Activated CD8-positive, alpha-beta memory T cell treated with anti-CD3 and anti-CD28 coated beads, Interleukin-2, amount 50 U/mL, for 48 hours (primary cell): ENCODE data around the gene FOLR1.
A peak's percentile ranks its signal among the peaks of the same experiment; 100 is the strongest.

Experiments
- DNase-seq: peaks from one replicate; pipeline ENCODE4 v3.0.0-alpha.2; 2020

Gene FOLR1

DNA sequence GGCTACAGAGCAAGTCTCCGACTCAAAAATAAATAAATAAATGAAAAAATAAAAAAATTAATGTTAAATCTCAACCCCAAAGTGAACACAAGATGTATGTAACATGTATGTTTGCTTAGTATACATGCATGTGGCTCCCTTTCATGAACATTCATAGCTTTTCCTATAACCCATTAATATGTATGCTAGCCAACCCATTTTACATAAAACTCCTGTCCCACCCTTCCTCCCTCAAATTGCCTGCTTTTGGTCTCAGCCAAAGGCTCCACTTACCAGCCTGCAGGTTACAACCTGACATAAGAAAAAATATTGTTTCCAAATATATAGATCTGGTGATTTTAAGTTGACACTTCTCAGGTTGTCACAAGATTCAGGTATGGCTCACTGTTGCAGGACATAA lies 3.7 kb upstream of the FOLR1 start:
- DNase-seq: no peak

DNA sequence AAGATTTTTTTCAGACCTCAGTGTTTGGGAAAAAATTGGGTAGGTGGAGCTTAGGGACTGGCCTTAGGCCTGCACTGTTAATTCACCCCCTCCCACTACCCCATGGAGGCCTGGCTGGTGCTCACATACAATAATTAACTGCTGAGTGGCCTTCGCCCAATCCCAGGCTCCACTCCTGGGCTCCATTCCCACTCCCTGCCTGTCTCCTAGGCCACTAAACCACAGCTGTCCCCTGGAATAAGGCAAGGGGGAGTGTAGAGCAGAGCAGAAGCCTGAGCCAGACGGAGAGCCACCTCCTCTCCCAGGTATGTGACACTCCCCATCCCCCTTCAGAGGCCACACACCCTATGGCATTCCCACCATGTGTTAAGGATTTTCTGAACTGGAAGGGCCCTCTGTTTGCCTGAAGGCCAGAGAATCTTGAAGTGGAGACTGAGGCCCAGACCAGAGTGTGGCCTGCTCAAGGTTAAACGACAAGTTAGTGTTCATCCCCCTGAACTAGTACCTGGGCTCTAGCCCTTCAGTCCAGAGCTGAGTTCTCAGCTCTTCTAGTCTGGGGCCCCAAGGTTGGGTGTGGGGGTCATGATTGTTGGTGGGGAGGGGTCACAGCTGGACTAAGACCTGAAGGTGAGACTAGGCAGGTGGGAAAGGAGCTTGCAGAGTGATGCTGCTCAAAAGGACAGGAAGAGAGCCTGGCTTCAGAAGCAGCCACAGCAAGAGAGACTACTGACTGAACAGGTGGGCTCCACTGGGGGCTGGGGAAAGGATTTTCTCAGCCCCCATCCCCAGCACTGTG lies 2.3 kb upstream of the FOLR1 start:
- no peak for DNase-seq

DNA sequence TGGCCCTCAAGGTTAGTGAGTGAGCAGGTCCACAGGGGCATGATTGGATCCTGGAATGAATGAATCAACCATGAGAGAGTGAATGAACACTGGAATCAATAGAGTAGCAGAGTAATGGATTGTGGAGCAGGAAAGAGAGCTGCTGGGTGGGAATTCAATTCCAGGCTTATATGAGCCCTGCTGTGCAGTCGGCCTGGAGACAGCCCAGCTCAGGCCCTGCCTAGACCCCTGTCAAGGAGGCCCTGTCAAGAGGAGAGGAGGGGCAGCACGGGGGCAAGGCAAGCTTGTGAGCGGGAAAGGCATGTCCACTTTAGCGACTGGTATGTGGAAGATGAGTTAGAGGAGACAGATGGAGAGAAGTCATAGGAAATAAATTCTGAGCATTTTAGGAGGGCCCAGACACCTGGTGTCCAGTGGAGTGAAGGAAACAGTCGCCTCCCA lies 1.3 kb upstream of the FOLR1 start:
- DNase-seq: no peak

DNA sequence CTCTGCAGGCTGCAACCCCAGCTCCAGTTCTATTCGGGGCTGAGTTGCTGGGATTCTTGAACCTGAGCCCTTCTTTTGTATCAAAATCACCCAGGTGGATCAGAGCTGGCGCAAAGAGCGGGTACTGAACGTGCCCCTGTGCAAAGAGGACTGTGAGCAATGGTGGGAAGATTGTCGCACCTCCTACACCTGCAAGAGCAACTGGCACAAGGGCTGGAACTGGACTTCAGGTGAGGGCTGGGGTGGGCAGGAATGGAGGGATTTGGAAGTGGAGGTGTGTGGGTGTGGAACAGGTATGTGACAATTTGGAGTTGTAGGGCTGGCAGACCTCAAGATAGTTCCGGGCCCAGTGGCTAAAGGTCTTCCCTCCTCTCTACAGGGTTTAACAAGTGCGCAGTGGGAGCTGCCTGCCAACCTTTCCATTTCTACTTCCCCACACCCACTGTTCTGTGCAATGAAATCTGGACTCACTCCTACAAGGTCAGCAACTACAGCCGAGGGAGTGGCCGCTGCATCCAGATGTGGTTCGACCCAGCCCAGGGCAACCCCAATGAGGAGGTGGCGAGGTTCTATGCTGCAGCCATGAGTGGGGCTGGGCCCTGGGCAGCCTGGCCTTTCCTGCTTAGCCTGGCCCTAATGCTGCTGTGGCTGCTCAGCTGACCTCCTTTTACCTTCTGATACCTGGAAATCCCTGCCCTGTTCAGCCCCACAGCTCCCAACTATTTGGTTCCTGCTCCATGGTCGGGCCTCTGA lies 3.8 kb downstream of the FOLR1 start:
- peak; percentile 32 for DNase-seq

DNA sequence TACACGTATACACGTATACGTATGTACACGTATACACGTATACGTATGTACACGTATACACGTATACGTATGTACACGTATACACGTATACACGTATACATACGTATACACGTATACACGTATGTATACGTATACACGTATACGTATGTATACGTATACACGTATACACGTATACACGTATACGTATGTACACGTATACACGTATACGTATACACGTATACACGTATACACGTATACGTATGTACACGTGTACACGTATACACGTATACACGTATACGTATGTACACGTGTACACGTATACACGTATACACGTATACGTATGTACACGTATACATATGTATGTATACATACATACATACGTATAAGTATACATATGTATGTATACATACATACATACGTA lies 9.5 kb downstream of the FOLR1 start:
- DNase-seq: peak; percentile 22

DNA sequence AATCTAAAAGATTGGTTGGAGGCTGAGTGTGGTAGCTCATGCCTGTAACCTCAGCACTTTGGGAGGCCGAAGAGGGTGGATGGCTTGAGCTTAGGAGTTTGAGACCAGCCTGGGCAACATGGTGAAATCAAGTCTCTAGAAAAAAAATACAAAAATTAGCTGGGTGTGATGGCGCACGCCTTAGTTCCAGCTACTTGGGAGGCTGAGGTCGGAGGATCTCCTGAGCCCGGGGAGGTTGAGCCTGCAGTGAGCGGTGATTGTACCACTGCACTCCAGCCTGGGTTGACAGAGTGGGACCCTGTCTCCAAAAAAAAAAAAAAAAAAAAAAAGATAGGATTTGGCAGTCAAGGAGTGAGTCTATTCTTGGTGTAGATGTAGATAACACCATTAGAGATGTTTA lies 10.6 kb downstream of the FOLR1 start:
- DNase-seq: peak; percentile 12

DNA sequence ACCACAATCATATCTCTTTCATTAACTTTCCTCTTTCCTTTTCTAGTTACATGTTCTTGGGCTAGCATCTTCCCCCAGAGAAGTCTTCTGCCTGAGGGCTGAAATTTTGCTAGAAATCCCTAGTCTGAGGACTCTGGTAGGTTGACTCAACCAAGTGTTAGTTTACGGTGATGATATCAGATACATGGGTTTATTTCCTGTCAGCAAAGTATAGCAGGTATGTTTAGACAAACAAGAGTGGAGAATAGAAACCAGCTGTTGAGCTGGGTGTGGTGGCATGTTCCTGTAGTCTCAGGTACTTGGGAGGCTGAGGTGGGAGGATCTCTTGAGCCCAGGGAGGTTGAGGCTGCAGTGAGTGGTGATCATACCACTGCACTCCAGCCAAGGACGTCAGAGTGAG lies 11.2 kb downstream of the FOLR1 start:
- peak; percentile 15 for DNase-seq

DNA sequence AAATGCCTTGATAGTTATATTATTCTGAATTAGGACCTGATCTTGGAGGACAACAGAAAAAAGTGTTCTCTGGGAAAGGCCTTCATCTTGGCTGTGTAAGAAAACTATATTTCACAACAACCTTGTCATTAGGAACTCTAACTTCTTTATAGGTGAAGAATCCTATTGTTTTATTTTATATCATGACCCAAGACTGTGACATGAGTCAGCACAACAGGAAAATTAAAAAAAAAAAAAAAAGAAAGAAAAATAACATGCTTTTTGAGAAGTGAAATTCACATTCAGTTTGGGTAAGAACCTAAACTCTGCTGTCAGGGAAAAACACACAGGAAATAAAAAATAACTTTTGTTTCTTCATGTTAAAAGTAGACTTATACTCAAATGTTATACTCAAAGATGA lies 12.9 kb downstream of the FOLR1 start:
- no peak for DNase-seq

DNA sequence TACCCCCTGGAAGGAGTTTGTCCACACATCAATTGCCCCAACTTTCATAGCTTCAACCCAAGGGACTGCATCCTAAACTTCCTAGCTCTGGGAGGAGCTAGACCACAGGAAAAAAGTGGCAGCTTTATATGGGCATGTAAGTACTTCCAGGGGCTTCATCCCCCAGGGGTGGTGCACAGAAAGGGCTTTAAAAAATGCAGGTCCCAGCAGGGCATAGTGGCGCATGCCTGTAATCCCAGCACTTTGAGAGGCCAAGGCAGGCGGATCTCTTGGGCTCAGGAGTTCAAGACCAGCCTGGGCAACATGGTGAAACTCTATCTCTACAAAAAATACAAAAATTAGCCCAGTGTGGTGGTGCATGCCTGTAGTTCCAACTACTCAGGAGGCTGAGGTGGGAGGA lies 14.9 kb downstream of the FOLR1 start:
- DNase-seq: peak; percentile 26

DNA sequence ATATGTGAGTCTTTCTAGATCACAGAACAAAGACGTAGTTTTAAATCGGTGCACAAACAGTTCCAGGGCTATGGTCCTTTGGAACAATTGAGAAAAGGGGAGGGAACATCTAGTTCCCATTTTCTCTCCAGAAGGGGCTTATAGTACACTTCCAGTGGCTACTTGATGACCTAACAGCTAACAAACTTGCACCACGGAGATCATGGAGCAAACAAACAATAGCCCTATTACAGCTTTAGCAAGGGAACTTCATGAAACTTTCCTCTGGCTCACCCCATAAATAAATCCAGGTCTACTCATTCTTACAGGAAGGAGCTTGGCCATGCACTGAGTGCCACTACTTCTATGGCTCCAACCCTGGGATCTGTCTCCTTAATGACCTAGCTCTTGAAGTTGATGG lies 16.3 kb downstream of the FOLR1 start:
- DNase-seq: peak; percentile 10

DNA sequence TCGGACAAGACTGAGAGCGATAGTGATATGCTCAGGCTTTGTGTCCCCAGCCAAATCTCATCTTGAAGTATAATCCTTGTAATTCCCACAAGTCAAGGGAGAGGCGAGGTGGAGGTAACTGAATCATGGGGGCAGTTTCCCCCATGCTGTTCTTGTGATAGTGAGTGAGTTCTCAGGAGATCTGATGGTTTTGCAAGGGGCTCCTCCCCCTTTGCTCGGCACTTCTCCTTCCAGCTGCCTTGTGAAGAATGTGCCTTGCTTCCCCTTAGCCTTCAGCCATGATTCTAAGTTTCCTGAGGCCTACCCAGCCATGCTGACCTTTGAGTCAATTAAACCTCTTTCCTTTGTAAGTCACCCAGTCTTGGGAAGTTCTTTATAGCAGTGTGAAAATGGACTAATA lies 17.2 kb downstream of the FOLR1 start:
- no peak for DNase-seq

DNA sequence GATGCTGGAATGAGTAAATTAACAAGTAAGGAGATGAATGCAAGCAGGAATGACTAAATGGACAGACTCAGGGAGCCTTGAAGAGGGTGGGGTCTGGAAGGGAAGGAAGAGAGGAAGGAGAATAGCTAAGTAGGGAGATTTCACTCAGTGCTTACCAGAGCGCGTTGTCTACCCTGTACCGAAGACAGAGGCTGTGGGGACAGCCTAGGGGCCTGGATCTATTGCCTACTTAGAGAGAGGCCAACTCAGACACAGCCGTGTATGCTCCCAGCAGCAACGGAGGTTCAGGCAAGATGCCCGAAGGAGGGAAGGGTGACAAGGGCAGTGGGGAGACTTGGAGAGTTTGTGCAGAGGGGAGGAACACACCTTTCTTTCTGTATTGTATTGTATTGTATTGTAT lies 24.7 kb downstream of the FOLR1 start, which contains the start of gene FOLR2:
Gene FOLR2, plus strand, starts transcription at position 157 of the 400 bp plus-strand sequence. CDS start 1,791 bp downstream, outside the sequence.
- peak; percentile 35 for DNase-seq

DNA sequence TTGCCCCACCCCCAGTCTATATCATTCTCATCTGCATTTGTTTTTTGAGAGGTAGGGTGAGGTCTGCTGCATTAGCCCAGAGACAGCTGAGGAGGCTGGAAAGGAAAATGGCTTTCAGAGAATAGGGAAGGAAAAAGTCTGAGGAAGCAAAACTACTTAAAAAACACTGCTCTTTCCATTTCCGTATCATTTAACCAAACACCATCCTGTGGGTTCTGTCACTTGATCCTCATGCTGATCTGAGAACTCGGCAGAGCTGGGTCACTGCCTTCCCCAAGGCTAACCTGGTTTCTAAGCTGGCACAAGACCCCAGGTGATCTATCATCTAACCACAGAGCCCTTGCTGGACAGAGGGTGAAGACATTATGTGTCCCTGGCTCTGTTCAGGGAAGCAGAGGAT lies 25.9 kb downstream of the FOLR1 start:
- peak; percentile 6 for DNase-seq

DNA sequence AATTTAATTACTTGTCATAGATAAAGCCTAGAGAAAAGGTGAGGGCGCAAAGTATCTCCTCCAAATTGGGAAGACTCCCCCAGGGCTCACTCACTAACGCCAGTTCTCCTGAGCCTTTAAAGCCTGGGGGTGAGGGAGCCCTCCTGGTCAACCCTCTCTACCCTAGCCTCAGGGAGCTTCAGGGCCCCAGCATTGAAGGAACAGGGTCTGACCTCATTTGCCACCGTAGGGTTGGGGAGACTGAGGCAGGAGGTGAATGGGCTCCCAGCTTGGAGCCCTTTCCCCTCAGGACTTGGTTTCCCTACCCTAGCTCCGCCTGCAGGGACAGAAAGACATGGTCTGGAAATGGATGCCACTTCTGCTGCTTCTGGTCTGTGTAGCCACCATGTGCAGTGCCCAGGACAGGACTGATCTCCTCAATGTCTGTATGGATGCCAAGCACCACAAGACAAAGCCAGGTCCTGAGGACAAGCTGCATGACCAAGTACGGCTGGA lies 26.4 kb downstream of the FOLR1 start:
- peak; percentile 25 for DNase-seq

DNA sequence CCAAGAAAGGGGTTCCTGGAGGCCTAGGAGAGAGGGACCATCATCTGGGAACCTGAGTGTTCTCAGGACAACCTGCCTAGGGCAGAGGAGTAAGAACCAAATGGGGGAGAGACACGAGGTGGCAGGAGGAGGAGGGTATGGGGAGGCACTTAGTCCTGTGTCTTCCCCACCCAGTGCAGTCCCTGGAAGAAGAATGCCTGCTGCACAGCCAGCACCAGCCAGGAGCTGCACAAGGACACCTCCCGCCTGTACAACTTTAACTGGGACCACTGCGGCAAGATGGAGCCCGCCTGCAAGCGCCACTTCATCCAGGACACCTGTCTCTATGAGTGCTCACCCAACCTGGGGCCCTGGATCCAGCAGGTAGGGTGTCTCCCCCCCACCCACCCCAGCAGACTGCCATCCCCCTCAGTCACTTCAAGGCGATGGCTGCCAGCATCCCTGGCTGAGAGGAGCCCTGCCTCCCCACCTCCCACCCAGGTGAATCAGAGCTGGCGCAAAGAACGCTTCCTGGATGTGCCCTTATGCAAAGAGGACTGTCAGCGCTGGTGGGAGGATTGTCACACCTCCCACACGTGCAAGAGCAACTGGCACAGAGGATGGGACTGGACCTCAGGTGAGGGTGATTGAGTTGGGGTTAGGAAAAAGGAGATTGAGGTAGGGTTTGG lies 28.9 kb downstream of the FOLR1 start:
- DNase-seq: peak; percentile 47

DNA sequence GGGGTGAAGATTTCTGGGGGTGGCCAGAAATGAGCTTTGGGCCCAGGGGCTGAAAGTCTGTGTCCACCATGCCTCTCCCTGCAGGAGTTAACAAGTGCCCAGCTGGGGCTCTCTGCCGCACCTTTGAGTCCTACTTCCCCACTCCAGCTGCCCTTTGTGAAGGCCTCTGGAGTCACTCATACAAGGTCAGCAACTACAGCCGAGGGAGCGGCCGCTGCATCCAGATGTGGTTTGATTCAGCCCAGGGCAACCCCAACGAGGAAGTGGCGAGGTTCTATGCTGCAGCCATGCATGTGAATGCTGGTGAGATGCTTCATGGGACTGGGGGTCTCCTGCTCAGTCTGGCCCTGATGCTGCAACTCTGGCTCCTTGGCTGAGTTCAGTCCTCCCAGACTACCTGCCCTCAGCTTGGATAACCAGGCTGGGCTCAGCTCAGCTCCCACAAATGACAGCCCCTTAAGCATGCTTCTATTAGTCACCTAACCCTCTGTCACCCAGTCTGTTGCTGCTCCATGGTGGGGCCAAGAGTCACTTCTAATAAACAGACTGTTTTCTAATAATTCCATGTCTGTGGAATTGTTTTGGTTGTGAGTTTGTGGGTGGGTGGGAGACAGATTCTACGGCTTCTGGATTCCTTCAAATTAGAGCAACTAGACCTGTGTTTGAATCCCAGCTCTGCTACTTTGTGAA lies 29.6 kb downstream of the FOLR1 start:
- DNase-seq: peak; percentile 52

DNA sequence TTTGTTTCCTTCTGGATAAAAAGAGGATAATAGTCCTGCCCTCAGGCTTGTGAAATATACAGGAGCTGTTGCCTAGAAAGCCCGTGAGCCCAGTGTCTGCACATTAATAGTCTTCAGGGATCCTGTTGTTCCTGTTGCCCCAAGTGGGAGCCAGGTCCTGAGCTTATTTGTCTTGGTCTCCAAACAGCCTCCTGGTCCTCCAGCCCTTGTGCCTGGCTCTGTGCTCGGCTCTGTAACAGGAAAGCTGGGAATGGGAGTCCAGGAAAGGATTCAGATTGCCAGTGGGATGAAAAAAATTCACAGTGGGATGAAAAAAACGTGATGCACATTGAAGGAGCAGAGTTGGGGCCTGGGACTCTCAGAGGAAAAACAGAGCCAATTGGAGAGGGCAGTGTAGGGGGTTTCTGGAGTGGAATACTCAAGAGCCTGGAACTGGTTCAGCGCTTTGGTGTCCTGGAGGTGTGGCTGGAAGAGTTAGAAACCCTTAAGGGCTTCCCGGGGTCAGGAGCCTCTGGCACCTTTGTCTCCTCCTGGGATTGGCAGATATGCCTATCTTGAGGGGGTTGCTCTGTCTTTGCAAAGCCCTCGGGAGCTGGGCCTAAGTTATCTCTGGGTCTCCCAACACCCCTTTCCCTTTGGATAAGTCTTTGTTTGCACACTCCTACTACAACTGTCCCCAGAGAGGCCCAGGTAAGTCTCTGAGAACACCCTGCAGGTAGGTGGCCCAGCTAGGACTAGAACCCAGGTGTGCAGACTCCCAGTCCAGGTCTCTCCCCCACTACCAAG lies 30.4 kb downstream of the FOLR1 start:
- DNase-seq: peak; percentile 49

DNA sequence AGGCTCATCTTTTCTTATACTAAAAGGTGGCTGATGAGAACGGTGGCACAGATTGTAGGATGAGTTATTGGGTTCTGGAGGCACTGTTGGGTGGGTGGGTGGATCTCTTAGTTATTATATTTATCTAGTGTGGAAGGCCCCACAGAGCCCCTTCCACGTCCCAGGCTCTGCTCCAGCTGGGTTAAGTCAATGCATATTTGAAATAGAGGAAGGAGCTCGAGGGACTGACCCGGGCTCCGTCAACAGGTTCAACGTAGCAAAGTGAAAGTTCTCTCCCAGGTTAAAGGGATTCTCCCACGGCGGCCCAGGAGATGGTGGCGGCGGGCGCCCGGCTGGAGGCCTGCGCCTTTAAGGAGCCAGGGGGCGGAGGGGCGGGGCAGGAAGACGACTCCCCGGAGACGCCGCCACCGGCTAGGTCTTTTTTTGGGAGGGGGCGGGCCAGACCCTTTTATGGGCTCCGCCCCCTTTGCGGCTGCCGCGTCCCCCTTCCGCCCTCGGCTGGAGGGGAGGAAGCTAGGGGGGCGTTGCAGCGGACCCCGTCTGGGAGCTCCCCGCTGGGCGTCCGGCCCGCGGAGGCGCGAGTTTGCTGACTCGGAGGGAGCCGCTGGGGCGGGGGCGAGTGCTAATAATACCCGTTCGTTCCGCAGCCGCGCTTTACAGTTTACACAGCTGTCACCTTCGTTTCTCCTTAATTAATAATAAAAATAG lies 31.1 kb downstream of the FOLR1 start:
- DNase-seq: peak; percentile 93

DNA sequence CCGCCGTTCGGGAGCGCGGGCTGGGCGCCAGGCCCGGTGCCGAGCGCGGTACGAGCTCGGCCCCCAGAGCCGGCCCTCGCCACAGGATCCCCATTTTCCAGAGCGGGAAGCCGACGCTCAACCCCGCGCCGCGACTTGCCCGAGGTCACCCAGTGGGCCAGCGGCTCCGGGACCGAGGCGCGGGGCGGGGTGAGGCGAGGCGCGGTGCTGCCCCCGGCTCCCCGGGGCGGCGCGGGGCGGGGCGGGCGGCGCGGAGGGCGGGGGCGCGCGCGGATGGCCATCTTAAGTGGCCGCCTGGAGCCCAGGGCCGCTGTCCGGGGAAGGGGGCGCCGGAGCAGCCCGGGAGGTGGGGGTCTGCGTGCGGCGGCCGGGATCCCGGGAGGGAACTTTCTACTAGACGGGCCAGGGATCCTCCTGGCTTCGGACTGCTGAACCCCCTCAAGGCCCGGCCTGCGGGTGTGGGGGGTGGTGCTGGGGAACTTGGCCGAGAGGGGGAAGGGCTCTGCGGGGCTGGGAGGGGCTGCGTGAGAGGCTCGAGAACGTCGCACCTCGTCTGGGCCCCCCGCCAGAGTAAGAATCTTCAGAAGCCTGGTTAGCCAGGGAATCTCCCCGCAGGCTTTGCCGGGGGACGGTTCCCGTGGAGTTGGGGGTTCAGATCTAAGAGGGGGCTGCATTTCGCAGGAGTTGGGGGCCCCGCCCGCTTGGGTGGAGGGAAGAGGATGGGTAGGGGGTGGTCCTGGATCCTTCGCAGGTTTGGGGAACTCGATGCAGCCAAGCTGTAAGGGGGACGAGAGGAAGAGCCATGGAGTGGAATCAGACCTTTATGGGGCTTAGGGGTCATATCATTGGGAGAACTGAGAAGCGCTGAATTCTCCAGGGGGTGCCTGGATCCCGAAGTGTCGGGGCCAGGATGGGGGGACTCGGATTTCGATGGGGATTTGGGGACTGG lies 31.9 kb downstream of the FOLR1 start:
- DNase-seq: peak; percentile 83
